ENCODE measurements around the gene SNAP47. TPM values are rescaled to one million over a fixed set of nuclear protein-coding genes. Genes with fewer than 3 reads are reported as not detected.

SNAP47 gene
- total RNA-seq, 4 donors from 2014 or later: 23.7 to 63.2 (median 31.2) TPM

GRCh38 chr1:227729144-227729880, 5.9 kb upstream of the SNAP47 start:
- no peak for ATAC-seq (ENCODE audit: low FRiP score)
- no peak for DNase-seq (ENCODE audit: low spot score)
- TF ChIP-seq, protein P1, sequence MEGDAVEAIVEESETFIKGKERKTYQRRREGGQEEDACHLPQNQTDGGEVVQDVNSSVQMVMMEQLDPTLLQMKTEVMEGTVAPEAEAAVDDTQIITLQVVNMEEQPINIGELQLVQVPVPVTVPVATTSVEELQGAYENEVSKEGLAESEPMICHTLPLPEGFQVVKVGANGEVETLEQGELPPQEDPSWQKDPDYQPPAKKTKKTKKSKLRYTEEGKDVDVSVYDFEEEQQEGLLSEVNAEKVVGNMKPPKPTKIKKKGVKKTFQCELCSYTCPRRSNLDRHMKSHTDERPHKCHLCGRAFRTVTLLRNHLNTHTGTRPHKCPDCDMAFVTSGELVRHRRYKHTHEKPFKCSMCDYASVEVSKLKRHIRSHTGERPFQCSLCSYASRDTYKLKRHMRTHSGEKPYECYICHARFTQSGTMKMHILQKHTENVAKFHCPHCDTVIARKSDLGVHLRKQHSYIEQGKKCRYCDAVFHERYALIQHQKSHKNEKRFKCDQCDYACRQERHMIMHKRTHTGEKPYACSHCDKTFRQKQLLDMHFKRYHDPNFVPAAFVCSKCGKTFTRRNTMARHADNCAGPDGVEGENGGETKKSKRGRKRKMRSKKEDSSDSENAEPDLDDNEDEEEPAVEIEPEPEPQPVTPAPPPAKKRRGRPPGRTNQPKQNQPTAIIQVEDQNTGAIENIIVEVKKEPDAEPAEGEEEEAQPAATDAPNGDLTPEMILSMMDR (IDR thresholded peaks at IDR 0.05): no peak

DNA sequence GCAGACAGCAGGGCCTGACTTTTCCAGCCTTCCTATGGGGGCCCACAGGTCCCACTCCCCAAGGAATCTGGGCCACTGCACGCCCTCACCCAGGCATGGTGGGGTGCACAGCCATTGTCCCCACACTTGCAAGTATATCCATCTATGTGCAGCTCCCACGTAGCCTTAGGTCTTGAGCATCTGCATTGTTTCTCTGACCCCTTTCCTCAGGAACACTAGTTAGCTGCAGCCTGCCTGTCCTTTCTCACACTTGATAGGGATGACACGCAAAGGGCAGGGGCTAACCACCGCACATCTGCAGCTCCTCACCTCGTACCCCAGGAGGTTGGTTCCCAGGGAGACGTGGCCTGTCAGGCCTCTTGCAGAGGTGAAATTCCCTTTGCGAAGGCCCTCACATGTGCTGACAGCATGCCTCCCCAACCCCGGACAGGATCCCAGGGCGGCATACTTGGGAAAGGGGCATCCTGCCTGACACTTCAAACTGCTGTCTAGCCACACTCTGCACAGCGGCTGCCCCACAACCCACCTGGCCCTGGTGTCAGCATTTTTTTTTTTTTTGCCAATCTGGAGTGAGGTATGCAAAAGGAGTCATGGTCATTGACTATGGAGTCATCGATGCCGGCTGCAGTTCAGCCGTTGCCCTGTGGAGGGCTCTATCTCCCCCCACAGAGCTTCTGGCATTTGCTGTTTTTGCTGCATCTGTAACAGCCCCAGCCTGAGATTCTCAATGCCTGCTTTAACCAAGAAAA, 5.2 kb upstream of the SNAP47 start:
- DNase-seq (ENCODE audit: low spot score) (peak; percentile 44), ATAC-seq (ENCODE audit: low FRiP score) (peak; percentile 36)
- TF ChIP-seq, protein P1 (IDR thresholded peaks at IDR 0.05): peak in 2 of 3 donors; percentile 31 to 38

DNA sequence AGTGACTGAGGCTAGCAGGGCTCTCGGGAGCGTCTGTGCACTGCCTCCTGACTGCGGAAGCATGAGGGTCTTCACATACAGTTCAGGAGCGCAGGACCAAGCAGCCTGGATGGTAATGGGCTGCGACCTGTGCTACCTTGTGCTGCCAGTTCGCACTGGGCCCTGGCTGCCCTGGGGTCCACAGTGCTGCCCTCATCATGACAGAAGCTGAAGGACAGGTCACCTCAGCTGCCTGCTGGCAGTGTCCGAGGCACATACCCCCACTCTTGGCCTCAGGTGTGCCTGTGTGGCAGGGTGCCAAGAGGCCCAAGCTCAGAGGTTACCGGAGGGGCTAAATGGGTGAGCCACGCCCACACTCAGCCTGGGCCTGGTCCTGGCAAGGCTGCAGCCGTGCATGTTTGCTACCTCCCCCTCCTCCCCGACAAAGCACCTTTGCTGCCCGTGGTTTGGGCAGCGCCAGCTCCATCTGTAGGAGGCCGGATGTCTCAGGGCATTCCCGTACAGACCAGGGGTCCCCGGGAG, 4.5 kb upstream of the SNAP47 start:
- DNase-seq (ENCODE audit: low spot score) (no peak), ATAC-seq (ENCODE audit: low FRiP score) (no peak)
- TF ChIP-seq, protein P1 (IDR thresholded peaks at IDR 0.05): no peak

GRCh38 chr1:227731241-227731677, 4.0 kb upstream of the SNAP47 start:
- ATAC-seq (ENCODE audit: low FRiP score) (no peak), DNase-seq (ENCODE audit: low spot score) (no peak)
- TF ChIP-seq, protein P1 (IDR thresholded peaks at IDR 0.05): no peak

DNA sequence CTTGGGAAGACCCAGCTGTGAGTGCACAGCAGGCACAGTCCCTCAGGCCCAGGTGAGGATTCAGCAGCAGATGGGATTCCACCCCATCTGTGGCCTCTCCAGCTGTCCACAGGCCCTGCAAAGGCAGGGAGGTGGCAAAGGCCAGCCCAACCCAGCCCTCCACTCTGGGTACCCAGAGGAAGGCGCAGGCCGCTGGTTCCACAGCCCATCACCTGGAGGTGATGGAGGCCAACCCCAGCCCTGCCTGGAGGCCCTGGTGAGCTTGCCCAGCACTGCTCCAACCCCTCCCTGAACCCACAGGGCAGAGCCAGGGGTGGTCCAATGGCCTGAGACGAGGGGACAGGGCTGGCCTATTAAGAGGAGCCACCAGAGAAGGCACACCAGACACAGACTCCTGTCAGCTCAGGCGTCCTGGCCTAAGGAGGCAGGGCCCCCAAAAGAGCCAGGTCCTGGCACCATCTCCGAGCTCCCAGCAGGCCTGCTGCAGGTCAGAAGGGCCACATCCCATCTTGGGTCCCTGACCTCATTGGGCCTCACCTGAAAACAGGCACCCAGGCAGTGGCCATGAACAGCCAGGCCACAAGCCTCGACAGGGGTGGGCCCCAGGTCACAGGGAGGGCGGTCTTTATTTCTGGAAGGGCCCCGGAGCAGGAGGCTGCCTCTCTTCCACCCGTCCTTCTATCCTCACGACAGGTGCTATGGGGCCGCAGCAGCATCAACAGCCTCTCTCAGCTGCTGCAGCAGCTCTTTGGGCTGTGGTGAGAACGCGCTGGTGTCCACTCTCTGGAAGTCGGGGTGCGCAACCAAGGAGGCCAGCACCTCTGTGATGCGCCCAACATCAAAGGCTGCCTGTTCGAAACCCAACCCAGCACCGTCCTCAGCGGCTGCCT, 3.3 kb upstream of the SNAP47 start:
- ATAC-seq (ENCODE audit: low FRiP score) (no peak), DNase-seq (ENCODE audit: low spot score) (no peak)
- TF ChIP-seq, protein P1 (IDR thresholded peaks at IDR 0.05): no peak

GRCh38 chr1:227732586-227733308, 2.5 kb upstream of the SNAP47 start:
- TF ChIP-seq, protein P1 (IDR thresholded peaks at IDR 0.05): no peak
- DNase-seq (ENCODE audit: low spot score) (no peak), ATAC-seq (ENCODE audit: low FRiP score) (no peak)
